ENCODE measurements around the gene MOCS3.

DNA sequence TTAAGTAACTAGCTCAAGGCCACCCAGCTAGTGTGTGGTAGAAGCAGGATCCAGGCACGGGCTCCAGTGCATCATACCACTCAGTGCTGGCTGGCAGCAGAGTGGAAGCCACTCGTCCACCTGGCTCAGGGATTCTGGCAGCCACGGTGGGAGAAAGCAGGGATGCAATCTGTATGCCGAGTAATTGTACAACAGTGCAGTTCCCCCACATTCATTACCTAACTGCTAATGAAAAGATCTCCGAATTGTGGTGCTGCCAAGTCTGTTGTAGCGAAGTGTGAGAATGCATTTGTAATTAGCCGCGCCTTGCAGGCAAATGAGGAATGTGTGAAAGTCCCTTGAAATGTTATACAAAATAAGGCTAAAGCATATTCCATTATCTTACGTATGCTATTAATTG, 35.3 kb downstream of the MOCS3 start:
- TF ChIP-seq POLR2A (IDR thresholded peaks at IDR 0.05; ENCODE audit: low read depth, low read length), result no peak
- TF ChIP-seq, protein P1, sequence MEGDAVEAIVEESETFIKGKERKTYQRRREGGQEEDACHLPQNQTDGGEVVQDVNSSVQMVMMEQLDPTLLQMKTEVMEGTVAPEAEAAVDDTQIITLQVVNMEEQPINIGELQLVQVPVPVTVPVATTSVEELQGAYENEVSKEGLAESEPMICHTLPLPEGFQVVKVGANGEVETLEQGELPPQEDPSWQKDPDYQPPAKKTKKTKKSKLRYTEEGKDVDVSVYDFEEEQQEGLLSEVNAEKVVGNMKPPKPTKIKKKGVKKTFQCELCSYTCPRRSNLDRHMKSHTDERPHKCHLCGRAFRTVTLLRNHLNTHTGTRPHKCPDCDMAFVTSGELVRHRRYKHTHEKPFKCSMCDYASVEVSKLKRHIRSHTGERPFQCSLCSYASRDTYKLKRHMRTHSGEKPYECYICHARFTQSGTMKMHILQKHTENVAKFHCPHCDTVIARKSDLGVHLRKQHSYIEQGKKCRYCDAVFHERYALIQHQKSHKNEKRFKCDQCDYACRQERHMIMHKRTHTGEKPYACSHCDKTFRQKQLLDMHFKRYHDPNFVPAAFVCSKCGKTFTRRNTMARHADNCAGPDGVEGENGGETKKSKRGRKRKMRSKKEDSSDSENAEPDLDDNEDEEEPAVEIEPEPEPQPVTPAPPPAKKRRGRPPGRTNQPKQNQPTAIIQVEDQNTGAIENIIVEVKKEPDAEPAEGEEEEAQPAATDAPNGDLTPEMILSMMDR (conservative IDR thresholded peaks at IDR 0.05; ENCODE audit: low read depth, low read length), result no peak
- TF ChIP-seq CHD1 (IDR thresholded peaks at IDR 0.05; ENCODE audit: low read depth, low read length), result no peak
- TF ChIP-seq RCOR1 (IDR thresholded peaks at IDR 0.05; ENCODE audit: insufficient replicate concordance, low read length), result no peak
